IMR-90 (cell line): ENCODE measurements around the gene BLOC1S4. TPM values are rescaled to one million over a fixed set of nuclear protein-coding genes. Genes with fewer than 3 reads are reported as not detected.

Source experiments
- ATAC-seq: fragments of 200-7000 bp; cut with Tn5 transposase; 2 replicates; pipeline ENCODE4 v1.9.1; 2020; ENCODE audit warnings: low read depth, mild to moderate bottlenecking, moderate library complexity
- BruUV-seq: library from RNA; stranded (reverse); fragments of 400-500 nt; replicated peaks from 2 replicates; lab custom pipeline; 2021; lab: Mats Ljungman, UMichigan
- CTCF ChIA-PET: fragments of 300-600 bp; formaldehyde crosslinking; extraction: SDS; loops from one replicate; lab custom pipeline; 2021; ENCODE audit warnings: antibody characterized with exemption; lab: Yijun Ruan, JAX
- POLR2A ChIA-PET: fragments of 300-600 bp; sonication (Branson Sonifier 250); formaldehyde crosslinking; loops from one replicate; lab custom pipeline; 2022; ENCODE audit warnings: antibody characterized with exemption; ENCODE audit not compliant: unreplicated experiment; lab: Charles Lee
- DNase-seq: peaks from one replicate; pipeline ENCODE4 v3.0.0; 2013
- H2AFZ ChIP-seq: replicated peaks from 2 replicates; pipeline ENCODE3; 2013; ENCODE audit warnings: low read length, mild to moderate bottlenecking; ENCODE audit not compliant: poor library complexity
- H2AK5ac ChIP-seq: 2 replicates; pipeline ENCODE4 v1.6.1; 2013; ENCODE audit warnings: low read depth, low read length, inconsistent platforms
- H2AK9ac ChIP-seq: replicated peaks from 2 replicates; pipeline ENCODE3; 2013; ENCODE audit warnings: mild to moderate bottlenecking, low read depth, low read length, moderate library complexity; ENCODE audit not compliant: poor library complexity
- H2BK120ac ChIP-seq: 2 replicates; pipeline ENCODE4 v1.6.1; 2013; ENCODE audit warnings: low read depth, low read length, inconsistent platforms
- H2BK15ac ChIP-seq: 3 replicates; pipeline ENCODE4 v1.6.1; 2013; ENCODE audit warnings: low read depth, low read length, inconsistent platforms
- H2BK20ac ChIP-seq: 2 replicates; pipeline ENCODE4 v1.6.1; 2013; ENCODE audit warnings: low read depth, mild to moderate bottlenecking, inconsistent platforms, low read length, moderate library complexity
- H2BK5ac ChIP-seq: 2 replicates; pipeline ENCODE4 v1.6.1; 2013; ENCODE audit warnings: mild to moderate bottlenecking, low read depth, low read length, inconsistent platforms; ENCODE audit not compliant: poor library complexity, severe bottlenecking
- H3K14ac ChIP-seq: replicated peaks from 2 replicates; pipeline ENCODE4 v1.6.1; 2013; ENCODE audit warnings: low read depth, low read length, inconsistent platforms
- H3K18ac ChIP-seq: 2 replicates; pipeline ENCODE4 v1.6.1; 2013; ENCODE audit warnings: low read depth, low read length, control low read depth
- H3K23ac ChIP-seq: 2 replicates; pipeline ENCODE4 v1.6.1; 2013; ENCODE audit warnings: low read depth, low read length, inconsistent platforms
- H3K27ac ChIP-seq: 2 replicates; pipeline ENCODE4 v1.5.1; 2013; ENCODE audit warnings: mild to moderate bottlenecking, control low read depth, low read length; ENCODE audit not compliant: insufficient read depth
- H3K27me3 ChIP-seq: 2 replicates; pipeline ENCODE4 v1.6.1; 2013; ENCODE audit warnings: low read length; ENCODE audit not compliant: control insufficient read depth, insufficient read depth
- H3K36me3 ChIP-seq: 2 replicates; pipeline ENCODE4 v1.6.1; 2013; ENCODE audit warnings: low read length, mixed read lengths; ENCODE audit not compliant: control insufficient read depth, insufficient read depth
- H3K4ac ChIP-seq: 2 replicates; pipeline ENCODE4 v1.6.1; 2013; ENCODE audit warnings: low read depth, low read length, inconsistent platforms
- H3K4me1 ChIP-seq: 2 replicates; pipeline ENCODE4 v1.6.1; 2013; ENCODE audit warnings: low read length, mixed read lengths; ENCODE audit not compliant: control insufficient read depth, insufficient read depth
- H3K4me2 ChIP-seq: 2 replicates; pipeline ENCODE4 v1.6.1; 2013; ENCODE audit warnings: low read depth, mild to moderate bottlenecking, control low read depth, low read length, moderate library complexity
- H3K4me3 ChIP-seq: 2 replicates; pipeline ENCODE4 v1.5.1; 2013; ENCODE audit warnings: low read depth, mild to moderate bottlenecking, control low read depth, low read length, moderate library complexity; ENCODE audit not compliant: insufficient read depth
- H3K56ac ChIP-seq: 2 replicates; pipeline ENCODE4 v1.6.1; 2013; ENCODE audit warnings: low read length, inconsistent platforms; ENCODE audit not compliant: insufficient read depth; ENCODE audit errors: extremely low read depth
- H3K79me1 ChIP-seq, 2 experiments: 2 replicates each; pipeline ENCODE4 v1.6.1; 2013; ENCODE audit warnings: low read length in 2 of 2, inconsistent platforms in 1 of 2, low read depth in 1 of 2
- H3K9ac ChIP-seq: 2 replicates; pipeline ENCODE4 v1.6.1; 2013; ENCODE audit warnings: low read depth, low read length, control low read depth
- H3K9me1 ChIP-seq: 2 replicates; pipeline ENCODE4 v1.6.1; 2013; ENCODE audit warnings: low read length, inconsistent platforms; ENCODE audit not compliant: insufficient read depth
- H3K9me3 ChIP-seq: 2 replicates; pipeline ENCODE4 v1.6.1; 2013; ENCODE audit warnings: low read length; ENCODE audit not compliant: control insufficient read depth, insufficient read depth
- H4K20me1 ChIP-seq: 2 replicates; pipeline ENCODE4 v1.6.1; 2013; ENCODE audit warnings: low read length, inconsistent platforms; ENCODE audit not compliant: insufficient read depth
- H4K5ac ChIP-seq: 2 replicates; pipeline ENCODE4 v1.6.1; 2013; ENCODE audit warnings: mild to moderate bottlenecking, low read depth, low read length, control low read depth
- H4K8ac ChIP-seq, 2 experiments: 2 replicates each; pipeline ENCODE4 v1.6.1; 2013; ENCODE audit warnings: low read depth in 2 of 2, low read length in 2 of 2, control low read depth in 1 of 2, inconsistent platforms in 1 of 2
- H4K91ac ChIP-seq: 2 replicates; pipeline ENCODE4 v1.6.1; 2013; ENCODE audit warnings: low read depth, low read length, inconsistent platforms; ENCODE audit not compliant: insufficient read depth
- BHLHE40 ChIP-seq: fragments of 150-350 bp; IDR thresholded peaks from 2 replicates; pipeline ENCODE4 v1.6.1; 2016; ENCODE audit warnings: mild to moderate bottlenecking, low read depth, low read length
- CEBPB ChIP-seq: IDR thresholded peaks from 2 replicates; pipeline ENCODE4 v1.6.1; 2012; ENCODE audit warnings: low read depth, low read length, improper control_type of control experiment
- CHD1 ChIP-seq: IDR thresholded peaks from 2 replicates; pipeline ENCODE4 v1.6.1; 2012; ENCODE audit warnings: low read depth, low read length, improper control_type of control experiment
- FOS ChIP-seq: fragments of 150-350 bp; IDR thresholded peaks from 2 replicates; pipeline ENCODE4 v1.6.1; 2016; ENCODE audit warnings: low read depth, low read length
- MAFK ChIP-seq: IDR thresholded peaks from 2 replicates; pipeline ENCODE4 v1.6.1; 2012; ENCODE audit warnings: low read depth, low read length, improper control_type of control experiment
- MAZ ChIP-seq: IDR thresholded peaks from 2 replicates; pipeline ENCODE4 v1.6.1; 2012; ENCODE audit warnings: low read depth, mild to moderate bottlenecking, low read length, improper control_type of control experiment, moderate library complexity, borderline replicate concordance
- MXI1 ChIP-seq: IDR thresholded peaks from 2 replicates; pipeline ENCODE4 v1.6.1; 2012; ENCODE audit warnings: low read depth, mild to moderate bottlenecking, low read length, moderate library complexity, borderline replicate concordance
- NFE2L2 ChIP-seq: fragments of 150-350 bp; IDR thresholded peaks from 2 replicates; pipeline ENCODE4 v1.6.1; 2016; ENCODE audit warnings: low read depth, mild to moderate bottlenecking, low read length
- POLR2A ChIP-seq: IDR thresholded peaks from 2 replicates; pipeline ENCODE4 v1.6.1; 2012; ENCODE audit warnings: mild to moderate bottlenecking, low read depth, low read length
- RAD21 ChIP-seq: IDR thresholded peaks from 2 replicates; pipeline ENCODE4 v1.6.1; 2012; ENCODE audit warnings: low read length, improper control_type of control experiment
- RCOR1 ChIP-seq: IDR thresholded peaks from 2 replicates; pipeline ENCODE4 v1.6.1; 2012; ENCODE audit warnings: mild to moderate bottlenecking, low read length, improper control_type of control experiment; ENCODE audit not compliant: insufficient replicate concordance
- RFX5 ChIP-seq: IDR thresholded peaks from 2 replicates; pipeline ENCODE4 v1.8.0; 2012; ENCODE audit warnings: low read depth, mild to moderate bottlenecking, low read length, moderate library complexity
- SMC3 ChIP-seq: fragments of 150-350 bp; IDR thresholded peaks from 2 replicates; pipeline ENCODE4 v1.6.1; 2016; ENCODE audit warnings: low read depth, mild to moderate bottlenecking, antibody characterized with exemption, low read length, moderate library complexity
- USF2 ChIP-seq: fragments of 150-350 bp; IDR thresholded peaks from 2 replicates; pipeline ENCODE4 v1.6.1; 2017; ENCODE audit warnings: mild to moderate bottlenecking, antibody characterized with exemption, low read length, low read depth
- WGBS, 2 experiments: methylation state at CpG; one replicate each; pipeline versions ENCODE4 v1.1.5 to v1.1.7; 2013; ENCODE audit warnings: missing lambda C conversion rate in 2 of 2; ENCODE audit not compliant: insufficient read length in 1 of 2; ENCODE audit errors: extremely low coverage in 2 of 2; 5-methylcytosine and 5-hydroxymethylcytosine counted together
- dilution Hi-C: fragments of 300-500 bp; cut with HindIII; formaldehyde crosslinking; loops from one replicate; pipeline ENCODE4 v1.14.3; 2018; ENCODE audit warnings: low sequenced_read_pairs; ENCODE audit not compliant: unreplicated experiment
- in situ Hi-C: fragments of 300-500 bp; cut with MboI; formaldehyde crosslinking; loops from 3 replicates; pipeline ENCODE4 v1.14.3; 2019; ENCODE audit warnings: low sequenced_read_pairs, inconsistent platforms, mixed read lengths
- intact Hi-C: fragments of 100-400 bp; cut with micrococcal nuclease; formaldehyde crosslinking; loops from 2 replicates; pipeline ENCODE4 v1.10.0; 2022
- polyA plus RNA-seq, 3 experiments: library from polyadenylated mRNA; depleted of rRNA; stranded (reverse); fragments of >200 nt; gene quantifications; 2 replicates each; pipeline ENCODE4 v1.2.3, GENCODE V29; 2012; ENCODE audit warnings: low replicate concordance in 1 of 3
- total RNA-seq: library from RNA; depleted of rRNA; stranded (reverse); fragments of >200 nt; gene quantifications from 2 replicates; pipeline ENCODE4 v1.2.3, GENCODE V29; 2012
- TF ChIP-seq, protein P1 (sequence below): conservative IDR thresholded peaks from 2 replicates; pipeline ENCODE4 v1.5.1; 2012; ENCODE audit warnings: mild to moderate bottlenecking, low read depth, low read length, improper control_type of control experiment

The BLOC1S4 gene
- total and polyA plus RNA-seq, 2 of the 4 experiments (the other 2 are of a cell fraction): 8.8 to 22.1 TPM

- DNase-seq (peak; percentile 94), ATAC-seq (peak; percentile 99)
- peaks cover 9% of the 10 kb centered on the region for H3K4me1 ChIP-seq
- peak overlapping the region; percentile 100 for H2BK120ac ChIP-seq
- H2BK5ac ChIP-seq: peak overlapping the region; percentile 88
- H2AFZ ChIP-seq: peak overlapping the region; percentile 94
- peak overlapping the region; percentile 76 for H3K27ac ChIP-seq
- H3K27me3 ChIP-seq: no peaks in the 10 kb centered on the region; the same call in 1 of the 2 replicates
- no peak overlapping the region; the same call in 1 of the 2 replicates for H3K4me2 ChIP-seq
- H3K9me1 ChIP-seq: peaks cover 10% of the 10 kb centered on the region
- H3K14ac ChIP-seq: peak overlapping the region; percentile 97
- TF ChIP-seq CHD1 (no peak), SMC3 (no peak), USF2 (no peak), RCOR1 (no peak), POLR2A (peak; percentile 20; the same call in 1 of the 2 replicates), CEBPB (no peak), FOS (peak; percentile 65), RFX5 (no peak), BHLHE40 (no peak), MAFK (peak; percentile 90), MAZ (peak; percentile 19; the same call in 1 of the 2 replicates), MXI1 (no peak), NFE2L2 (peak; percentile 99), RAD21 (0 out of 2 replicates have a peak, but pooled peaks have one; percentile 17)
- TF ChIP-seq, protein P1, sequence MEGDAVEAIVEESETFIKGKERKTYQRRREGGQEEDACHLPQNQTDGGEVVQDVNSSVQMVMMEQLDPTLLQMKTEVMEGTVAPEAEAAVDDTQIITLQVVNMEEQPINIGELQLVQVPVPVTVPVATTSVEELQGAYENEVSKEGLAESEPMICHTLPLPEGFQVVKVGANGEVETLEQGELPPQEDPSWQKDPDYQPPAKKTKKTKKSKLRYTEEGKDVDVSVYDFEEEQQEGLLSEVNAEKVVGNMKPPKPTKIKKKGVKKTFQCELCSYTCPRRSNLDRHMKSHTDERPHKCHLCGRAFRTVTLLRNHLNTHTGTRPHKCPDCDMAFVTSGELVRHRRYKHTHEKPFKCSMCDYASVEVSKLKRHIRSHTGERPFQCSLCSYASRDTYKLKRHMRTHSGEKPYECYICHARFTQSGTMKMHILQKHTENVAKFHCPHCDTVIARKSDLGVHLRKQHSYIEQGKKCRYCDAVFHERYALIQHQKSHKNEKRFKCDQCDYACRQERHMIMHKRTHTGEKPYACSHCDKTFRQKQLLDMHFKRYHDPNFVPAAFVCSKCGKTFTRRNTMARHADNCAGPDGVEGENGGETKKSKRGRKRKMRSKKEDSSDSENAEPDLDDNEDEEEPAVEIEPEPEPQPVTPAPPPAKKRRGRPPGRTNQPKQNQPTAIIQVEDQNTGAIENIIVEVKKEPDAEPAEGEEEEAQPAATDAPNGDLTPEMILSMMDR: no peak
- peak overlapping the region; percentile 78; the same call in 1 of the 2 replicates for H3K56ac ChIP-seq
- in situ Hi-C loops (no loop called here), intact Hi-C loops (no loop called here), dilution Hi-C loops (no loop called here)
- peak overlapping the region; percentile 100 for H2BK20ac ChIP-seq
- peak overlapping the region; percentile 100 for H3K4ac ChIP-seq
- peak overlapping the region; percentile 83 for H3K23ac ChIP-seq
- H4K8ac ChIP-seq: peak overlapping the region; percentile 92 to 95
- H2BK15ac ChIP-seq: peak overlapping the region; percentile 77; the same call in 2 of the 3 replicates
- BruUV-seq: no TSS peak
- no peaks in the 10 kb centered on the region for H3K36me3 ChIP-seq
- 0 out of 4 replicates have a peak, but pooled peaks cover 0 to 4% of the 10 kb centered on the region in 2 experiments for H3K79me1 ChIP-seq
- H2AK5ac ChIP-seq: peak overlapping the region; percentile 96; the same call in 1 of the 2 replicates
- peak overlapping the region; percentile 97 for H2AK9ac ChIP-seq
- CTCF ChIA-PET: interaction anchor here (1.1 to 1.4 kb wide), 2 partner anchors 12 to 141 kb away, joined by 3 read pairs; no protein-coding TSS in a partner anchor
- POLR2A ChIA-PET: no interaction called here
- peak overlapping the region; percentile 59 for H3K9ac ChIP-seq
- no peaks in the 10 kb centered on the region for H3K9me3 ChIP-seq
- peak overlapping the region; percentile 98 for H4K5ac ChIP-seq
- H4K20me1 ChIP-seq: no peaks in the 10 kb centered on the region
- peak overlapping the region; percentile 99 for H4K91ac ChIP-seq
- H3K18ac ChIP-seq: peak overlapping the region; percentile 91
- WGBS, 2 experiments: 86% methylated on average over 7 of the region's 21 CpGs; no CpG with 5 or more reads in 1 of the 2 experiments
- no peak overlapping the region for H3K4me3 ChIP-seq
Observed at GRCh38 chr4:6732441-6733357, 16.7 kb downstream of the BLOC1S4 start.
